ENCODE data around the gene SESN3.

The SESN3 gene

GRCh38 chr11:95115597-95115996, 115.4 kb downstream of the SESN3 start:
- DNase-seq, result no peak
